GM12878 (cell line): ENCODE measurements around the gene SDC1. TPM values are rescaled to one million over a fixed set of nuclear protein-coding genes. Genes with fewer than 3 reads are reported as not detected.

ENCODE experiments used
- ATAC-seq: fragments of 200-7000 bp; cut with Tn5 transposase; 3 replicates; pipeline ENCODE4 v1.9.1; 2020; ENCODE audit warnings: mild to moderate bottlenecking, moderate library complexity
- BruUV-seq: library from RNA; stranded (reverse); fragments of 400-500 nt; replicated peaks from 2 replicates; lab custom pipeline; 2021; lab: Mats Ljungman, UMichigan
- CTCF ChIA-PET: fragments of 300-600 bp; sonication (Branson Sonifier 250); formaldehyde crosslinking; extraction: SDS; loops from one replicate; lab custom pipeline; 2021; ENCODE audit warnings: inconsistent platforms; lab: Yijun Ruan, JAX
- POLR2A ChIA-PET: fragments of 350-600 bp; formaldehyde crosslinking; extraction: SDS; loops from one replicate; lab custom pipeline; 2021; ENCODE audit warnings: inconsistent platforms; lab: Charles Lee
- RAD21 ChIA-PET: fragments of 300-600 bp; sonication (Branson Sonifier 250); formaldehyde crosslinking; loops from one replicate; lab custom pipeline; 2023; ENCODE audit warnings: antibody characterized with exemption; ENCODE audit not compliant: unreplicated experiment; lab: Charles Lee
- SMC1A ChIA-PET: fragments of 300-600 bp; sonication (Branson Sonifier 250); formaldehyde crosslinking; loops from one replicate; lab custom pipeline; 2023; ENCODE audit not compliant: unreplicated experiment, uncharacterized antibody; lab: Charles Lee
- DNase-seq: peaks from one replicate; pipeline ENCODE4 v3.0.0-alpha.2; 2011; ENCODE audit warnings: low read depth, low spot score
- FAIRE-seq: peaks from 3 replicates; lab custom pipeline; 2011; peaks lifted over from hg19 to GRCh38; lab: Jason Lieb, UNC
- H2AFZ ChIP-seq: 2 replicates; pipeline ENCODE4 v1.6.0; 2011; ENCODE audit warnings: low read depth, low read length, control low read depth; ENCODE audit not compliant: control insufficient read depth
- H3K27ac ChIP-seq: 2 replicates; pipeline ENCODE4 v1.5.1; 2011; ENCODE audit warnings: control low read depth; ENCODE audit not compliant: control insufficient read depth, insufficient read depth
- H3K27me3 ChIP-seq, 2 experiments: replicated peaks in 1 of 2; 2 replicates each; pipeline versions ENCODE4 v1.6.0 to v1.6.1; 2011; ENCODE audit warnings: low read length in 1 of 2; ENCODE audit not compliant: control insufficient read depth in 2 of 2, insufficient read depth in 2 of 2
- H3K36me3 ChIP-seq, 2 experiments: 2 replicates each; pipeline ENCODE4 v1.5.1; 2011; ENCODE audit warnings: low read length in 1 of 2; ENCODE audit not compliant: control insufficient read depth in 2 of 2, insufficient read depth in 2 of 2
- H3K4me1 ChIP-seq: 2 replicates; pipeline ENCODE4 v1.6.1; 2011; ENCODE audit warnings: mild to moderate bottlenecking, low read length, moderate library complexity, mixed read lengths; ENCODE audit not compliant: control insufficient read depth, insufficient read depth
- H3K4me2 ChIP-seq: 2 replicates; pipeline ENCODE4 v1.6.0; 2011; ENCODE audit warnings: control low read depth; ENCODE audit not compliant: control insufficient read depth, insufficient read depth
- H3K4me3 ChIP-seq: fragments of 200-600 bp; sonication (generic); 2 replicates; pipeline ENCODE4 v1.5.1; 2016
- H3K79me2 ChIP-seq: 2 replicates; pipeline ENCODE4 v1.6.0; 2011; ENCODE audit warnings: low read length; ENCODE audit not compliant: control insufficient read depth, insufficient read depth
- H3K9ac ChIP-seq: 2 replicates; pipeline ENCODE4 v1.8.0; 2011; ENCODE audit warnings: low read length, control low read depth, mixed read lengths; ENCODE audit not compliant: control insufficient read depth, insufficient read depth
- H3K9me3 ChIP-seq: replicated peaks from 3 replicates; pipeline ENCODE4 v1.5.1; 2011; ENCODE audit warnings: mild to moderate bottlenecking, low read length; ENCODE audit not compliant: control insufficient read depth, insufficient read depth
- H4K20me1 ChIP-seq: 2 replicates; pipeline ENCODE4 v1.6.0; 2011; ENCODE audit not compliant: control insufficient read depth, insufficient read depth
- ASH2L ChIP-seq: fragments of 300-600, 200-600 bp; sonication (generic); IDR thresholded peaks from 2 replicates; pipeline ENCODE4 v1.6.1; 2017; ENCODE audit warnings: low read depth, mild to moderate bottlenecking, borderline replicate concordance
- GABPA ChIP-seq: IDR thresholded peaks from 2 replicates; pipeline ENCODE4 v1.6.1; 2014; ENCODE audit warnings: antibody characterized with exemption, low read depth, mild to moderate bottlenecking, inconsistent platforms
- MEF2B ChIP-seq: fragments of 450-650 bp; IDR thresholded peaks from 2 replicates; pipeline ENCODE4 v1.6.1; 2018; ENCODE audit warnings: mild to moderate bottlenecking, moderate library complexity; ENCODE audit not compliant: partially characterized antibody, poor library complexity, severe bottlenecking
- NFYB ChIP-seq: IDR thresholded peaks from 2 replicates; pipeline ENCODE4 v1.6.1; 2011; ENCODE audit warnings: low read depth, mild to moderate bottlenecking, low read length, improper control_type of control experiment, moderate library complexity; ENCODE audit not compliant: insufficient read depth
- RBBP5 ChIP-seq: fragments of 200-600 bp; sonication (generic); conservative IDR thresholded peaks from 2 replicates; pipeline ENCODE4 v1.6.1; 2016
- ZNF384 ChIP-seq: IDR thresholded peaks from 2 replicates; pipeline ENCODE4 v1.6.1; 2012; ENCODE audit warnings: low read depth, mild to moderate bottlenecking, low read length, improper control_type of control experiment, borderline replicate concordance
- WGBS: methylation state at CpG from one replicate; pipeline ENCODE4 v1.1.6; 2016; ENCODE audit warnings: low lambda C conversion rate; ENCODE audit not compliant: insufficient replicate concordance, insufficient coverage; ENCODE audit errors: missing lambda C conversion rate; 5-methylcytosine and 5-hydroxymethylcytosine counted together
- in situ Hi-C: fragments of 300-500 bp; cut with MboI; formaldehyde crosslinking; loops from 9 replicates; pipeline ENCODE4 v1.14.3; 2018; ENCODE audit warnings: mixed read lengths
- intact Hi-C: fragments of 100-400 bp; cut with micrococcal nuclease; formaldehyde crosslinking; loops from one replicate; pipeline ENCODE4 v1.14.2; 2022; ENCODE audit not compliant: unreplicated experiment
- polyA plus RNA-seq, 11 experiments: library from polyadenylated mRNA; depleted of rRNA in 4 of 11; unstranded in 6 of 11; stranded (reverse) in 5 of 11; fragments of >200 nt; fragmentation: Nextera tagmentation in 4 of 11; fragmentation: Illumina TruSeq in 1 of 11; extraction: Ambion mirVana in 4 of 11; extraction: Trizol in 1 of 11; gene quantifications; 1 replicate in 1 of 11; 2 replicates in 10 of 11; pipeline versions ENCODE4 v1.2.1 to v1.2.3, GENCODE V29; 2011 to 2016; ENCODE audit warnings: inconsistent platforms in 2 of 11, missing spikeins in 2 of 11, low read depth in 1 of 11
- total RNA-seq, 4 experiments: library from RNA; depleted of rRNA in 3 of 4; stranded (reverse); fragments of >200 nt in 3 of 4; fragmentation: Illumina TruSeq in 1 of 4; extraction: Trizol in 1 of 4; gene quantifications; 2 replicates each; pipeline versions ENCODE4 v1.2.1 to v1.2.3, GENCODE V29; 2013 to 2021
- TF ChIP-seq, protein P1 (sequence below): IDR thresholded peaks from 2 replicates; pipeline ENCODE4 v1.6.1; 2011; ENCODE audit warnings: low read depth, low read length, improper control_type of control experiment, borderline replicate concordance
- TF ChIP-seq, protein P2 (sequence below): IDR thresholded peaks from 2 replicates; pipeline ENCODE4 v1.6.1; 2012; ENCODE audit warnings: low read depth, low read length, improper control_type of control experiment
- TF ChIP-seq, protein P3 (sequence below): fragments of 450-650 bp; IDR thresholded peaks from 2 replicates; pipeline ENCODE4 v1.6.1; 2017; ENCODE audit warnings: mild to moderate bottlenecking

The SDC1 gene
- total and polyA plus RNA-seq, 10 of the 15 experiments (the other 5 are each of a cell fraction or from before 2014, with no cell fraction given) = 0.85 to 36.8 (median 23.7) TPM

DNA sequence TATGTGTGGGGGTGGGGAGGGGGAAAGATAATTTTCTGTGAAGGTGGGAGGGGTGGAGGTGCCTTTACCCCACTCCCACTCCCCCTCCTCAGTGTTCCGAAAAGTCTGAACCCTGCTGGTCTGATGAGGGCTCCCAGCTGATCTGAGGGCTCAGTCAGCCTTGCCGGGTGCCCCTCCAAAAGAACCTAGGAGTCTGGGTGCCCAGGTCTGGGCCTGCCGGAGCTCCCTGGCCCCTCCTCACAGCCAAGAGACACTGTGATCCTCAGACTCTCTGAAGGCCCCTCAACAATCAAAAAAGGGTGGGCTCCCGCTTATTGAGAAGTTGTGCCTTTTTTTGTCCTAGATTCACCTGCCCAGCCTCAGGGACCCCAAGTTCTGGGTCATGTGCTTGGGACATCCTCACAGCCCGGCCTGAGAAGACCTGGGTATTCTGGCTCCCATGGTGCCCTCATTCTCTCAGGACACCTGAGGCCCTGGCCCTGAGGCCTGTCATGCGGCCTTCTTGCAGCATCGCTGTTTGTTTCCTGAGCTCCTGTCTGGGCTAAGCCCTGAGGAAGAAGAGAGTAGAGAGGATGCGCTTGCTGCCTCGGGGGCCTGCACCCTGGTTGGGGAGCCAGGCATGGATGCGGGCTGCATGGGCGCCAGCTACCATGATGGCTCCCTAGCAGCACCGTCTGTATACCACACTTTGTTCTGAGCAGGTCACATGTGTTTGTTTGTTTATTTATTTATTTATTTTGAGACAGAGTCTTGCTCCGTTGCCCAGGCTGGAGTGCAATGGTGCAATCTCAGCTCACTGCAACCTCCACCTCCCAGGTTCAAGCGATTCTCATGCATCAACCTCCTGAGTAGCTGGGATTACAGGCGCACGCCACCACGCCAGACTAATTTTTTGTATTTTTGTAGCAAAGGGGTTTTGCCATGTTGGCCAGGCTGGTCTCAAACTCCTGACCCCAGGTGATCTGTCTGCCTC lies 44.0 kb downstream of the SDC1 start:
- no peaks in the 10 kb centered on the region for H3K9me3 ChIP-seq
- BruUV-seq = no TSS peak
- intact Hi-C loops = no loop called here
- FAIRE-seq = no peak
- no peaks in the 10 kb centered on the region for H4K20me1 ChIP-seq
- TF ChIP-seq, protein P1, sequence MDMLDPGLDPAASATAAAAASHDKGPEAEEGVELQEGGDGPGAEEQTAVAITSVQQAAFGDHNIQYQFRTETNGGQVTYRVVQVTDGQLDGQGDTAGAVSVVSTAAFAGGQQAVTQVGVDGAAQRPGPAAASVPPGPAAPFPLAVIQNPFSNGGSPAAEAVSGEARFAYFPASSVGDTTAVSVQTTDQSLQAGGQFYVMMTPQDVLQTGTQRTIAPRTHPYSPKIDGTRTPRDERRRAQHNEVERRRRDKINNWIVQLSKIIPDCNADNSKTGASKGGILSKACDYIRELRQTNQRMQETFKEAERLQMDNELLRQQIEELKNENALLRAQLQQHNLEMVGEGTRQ = no peak
- no peak for TF ChIP-seq NFYB
- no peak for TF ChIP-seq GABPA
- TF ChIP-seq, protein P2, sequence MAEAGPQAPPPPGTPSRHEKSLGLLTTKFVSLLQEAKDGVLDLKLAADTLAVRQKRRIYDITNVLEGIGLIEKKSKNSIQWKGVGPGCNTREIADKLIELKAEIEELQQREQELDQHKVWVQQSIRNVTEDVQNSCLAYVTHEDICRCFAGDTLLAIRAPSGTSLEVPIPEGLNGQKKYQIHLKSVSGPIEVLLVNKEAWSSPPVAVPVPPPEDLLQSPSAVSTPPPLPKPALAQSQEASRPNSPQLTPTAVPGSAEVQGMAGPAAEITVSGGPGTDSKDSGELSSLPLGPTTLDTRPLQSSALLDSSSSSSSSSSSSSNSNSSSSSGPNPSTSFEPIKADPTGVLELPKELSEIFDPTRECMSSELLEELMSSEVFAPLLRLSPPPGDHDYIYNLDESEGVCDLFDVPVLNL = no peak
- no peak for TF ChIP-seq MEF2B
- TF ChIP-seq, protein P3, sequence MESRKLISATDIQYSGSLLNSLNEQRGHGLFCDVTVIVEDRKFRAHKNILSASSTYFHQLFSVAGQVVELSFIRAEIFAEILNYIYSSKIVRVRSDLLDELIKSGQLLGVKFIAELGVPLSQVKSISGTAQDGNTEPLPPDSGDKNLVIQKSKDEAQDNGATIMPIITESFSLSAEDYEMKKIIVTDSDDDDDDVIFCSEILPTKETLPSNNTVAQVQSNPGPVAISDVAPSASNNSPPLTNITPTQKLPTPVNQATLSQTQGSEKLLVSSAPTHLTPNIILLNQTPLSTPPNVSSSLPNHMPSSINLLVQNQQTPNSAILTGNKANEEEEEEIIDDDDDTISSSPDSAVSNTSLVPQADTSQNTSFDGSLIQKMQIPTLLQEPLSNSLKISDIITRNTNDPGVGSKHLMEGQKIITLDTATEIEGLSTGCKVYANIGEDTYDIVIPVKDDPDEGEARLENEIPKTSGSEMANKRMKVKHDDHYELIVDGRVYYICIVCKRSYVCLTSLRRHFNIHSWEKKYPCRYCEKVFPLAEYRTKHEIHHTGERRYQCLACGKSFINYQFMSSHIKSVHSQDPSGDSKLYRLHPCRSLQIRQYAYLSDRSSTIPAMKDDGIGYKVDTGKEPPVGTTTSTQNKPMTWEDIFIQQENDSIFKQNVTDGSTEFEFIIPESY = no peak
- no peak for TF ChIP-seq RBBP5
- TF ChIP-seq ZNF384 = no peak
- no peak for TF ChIP-seq ASH2L
- TF ChIP-seq, all 136 proteins: peak for 0
- ChIA-PET POLR2A (no interaction called here), RAD21 (interaction anchor here (0.7 to 1.8 kb wide), 2 partner anchors 31 to 44 kb away, joined by 3 to 5 read pairs; partner anchors contain the start of gene SDC1), SMC1A (no interaction called here), CTCF (no interaction called here)
- no peak overlapping the region for H3K4me2 ChIP-seq
- DNase-seq = no peak
- no peak overlapping the region for H3K27ac ChIP-seq
- H3K4me3 ChIP-seq = no peak overlapping the region
- H3K9ac ChIP-seq = no peak overlapping the region
- in situ Hi-C loops = no loop called here
- no peaks in the 10 kb centered on the region for H3K79me2 ChIP-seq
- no peak overlapping the region for H2AFZ ChIP-seq
- no peak for ATAC-seq
- H3K27me3 ChIP-seq = no peaks in the 10 kb centered on the region
- H3K36me3 ChIP-seq = no peaks in the 10 kb centered on the region
- 63% methylated on average over 17 of the region's 17 CpGs for WGBS
- H3K4me1 ChIP-seq = no peaks in the 10 kb centered on the region; the same call in 1 of the 2 replicates
